K562 (cell line): ENCODE measurements around the gene GNAQ. TPM values are rescaled to one million over a fixed set of nuclear protein-coding genes. Genes with fewer than 3 reads are reported as not detected.

Experiments used
- BRD9 ChIP-seq: fragments of 450-650 bp; IDR thresholded peaks from 2 replicates; pipeline ENCODE4 v1.6.1; 2018; ENCODE audit warnings: low read depth; ENCODE audit not compliant: partially characterized antibody
- CBFA2T3 ChIP-seq: fragments of 450-650 bp; IDR thresholded peaks from 2 replicates; pipeline ENCODE4 v1.6.1; 2017
- CXXC5 ChIP-seq: fragments of 250-450 bp; sonication (Bioruptor Pico); IDR thresholded peaks from 2 replicates; pipeline ENCODE4 v1.8.0; 2022; ENCODE audit warnings: inconsistent platforms, mild to moderate bottlenecking, moderate library complexity
- GABPB1 ChIP-seq: sonication (generic); formaldehyde crosslinking; IDR thresholded peaks from 2 replicates; pipeline ENCODE4 v1.8.0; 2022; ENCODE audit warnings: mild to moderate bottlenecking, missing genetic modification reagents
- GATAD2A ChIP-seq: fragments of 450-650 bp; IDR thresholded peaks from 2 replicates; pipeline ENCODE4 v1.6.1; 2017
- MCM3 ChIP-seq: fragments of 450-650 bp; IDR thresholded peaks from 2 replicates; pipeline ENCODE4 v1.6.1; 2016
- OTX1 ChIP-seq: fragments of 450-650 bp; formaldehyde crosslinking; IDR thresholded peaks from 2 replicates; pipeline ENCODE4 v1.4.0; 2022; ENCODE audit warnings: mild to moderate bottlenecking
- RAD21 ChIP-seq, 2 experiments: fragments of 250-450 bp in 1 of 2; fragments of 450-650 bp in 1 of 2; sonication (Bioruptor Pico) in 1 of 2; formaldehyde crosslinking in 1 of 2; IDR thresholded peaks in 1 of 2; conservative IDR thresholded peaks in 1 of 2; 2 replicates each; pipeline versions ENCODE4 v1.4.0 to v1.8.0; 2020 to 2022; ENCODE audit warnings: mild to moderate bottlenecking in 2 of 2, moderate library complexity in 1 of 2
- SLC30A9 ChIP-seq: fragments of 250-450 bp; sonication (Bioruptor Pico); IDR thresholded peaks from 2 replicates; pipeline ENCODE4 v1.8.0; 2022; ENCODE audit warnings: mild to moderate bottlenecking, moderate library complexity
- SMAD1 ChIP-seq: fragments of 150-350 bp; IDR thresholded peaks from 2 replicates; pipeline ENCODE4 v1.6.1; 2014; ENCODE audit warnings: low read length, low read depth; ENCODE audit not compliant: partially characterized antibody
- SPI1 ChIP-seq: IDR thresholded peaks from 2 replicates; pipeline ENCODE4 v1.6.1; 2011; ENCODE audit warnings: low read depth, low read length, control low read depth, borderline replicate concordance
- ZNF785 ChIP-seq: fragments of 250-450 bp; sonication (Bioruptor Pico); IDR thresholded peaks from 2 replicates; pipeline ENCODE4 v1.4.0; 2020; ENCODE audit warnings: mild to moderate bottlenecking
- polyA plus RNA-seq, 8 experiments: library from polyadenylated mRNA; depleted of rRNA in 4 of 8; stranded (reverse) in 5 of 8; unstranded in 3 of 8; fragments of >200 nt; fragmentation: Nextera tagmentation in 2 of 8; fragmentation: Illumina TruSeq in 1 of 8; extraction: Ambion mirVana in 2 of 8; extraction: Trizol in 1 of 8; gene quantifications; 2 replicates each; pipeline versions ENCODE4 v1.2.1 to v1.2.3, GENCODE V29; 2011 to 2014; ENCODE audit warnings: inconsistent platforms in 1 of 8, missing spikeins in 1 of 8
- total RNA-seq, 7 experiments: library from RNA; depleted of rRNA in 6 of 7; stranded (reverse); fragments of >200 nt in 6 of 7; fragmentation: Illumina TruSeq in 2 of 7; extraction: Trizol in 2 of 7; gene quantifications; 2 replicates each; pipeline versions ENCODE4 v1.2.1 to v1.2.3, GENCODE V29; 2011 to 2021; ENCODE audit warnings: low replicate concordance in 1 of 7
- TF ChIP-seq, protein P1 (sequence below): fragments of 200-400 bp; formaldehyde crosslinking; IDR thresholded peaks from 2 replicates; pipeline ENCODE4 v1.6.1; 2017; ENCODE audit warnings: mild to moderate bottlenecking, low read depth, low read length, moderate library complexity
- TF ChIP-seq, protein P2 (sequence below): sonication (generic); formaldehyde crosslinking; IDR thresholded peaks from 2 replicates; pipeline ENCODE4 v1.4.0; 2020; ENCODE audit warnings: mild to moderate bottlenecking, missing genetic modification reagents
- TF ChIP-seq, protein P3 (sequence below): fragments of 450-650 bp; formaldehyde crosslinking; IDR thresholded peaks from 2 replicates; pipeline ENCODE4 v1.4.0; 2020; ENCODE audit warnings: mild to moderate bottlenecking, moderate library complexity
- TF ChIP-seq, protein P4 (sequence below): fragments of 450-650 bp; IDR thresholded peaks from 2 replicates; pipeline ENCODE4 v1.6.1; 2016; ENCODE audit warnings: antibody characterized with exemption
- TF ChIP-seq, protein P5 (sequence below), 2 experiments: IDR thresholded peaks in 1 of 2; conservative IDR thresholded peaks in 1 of 2; 2 replicates each; pipeline ENCODE4 v1.6.1; 2016; ENCODE audit warnings: low read depth in 2 of 2, mild to moderate bottlenecking in 1 of 2, missing compliant biosample characterization in 1 of 2, missing genetic modification characterization in 1 of 2, moderate library complexity in 1 of 2
- TF ChIP-seq, protein P6 (sequence below): fragments of 450-650 bp; conservative IDR thresholded peaks from 2 replicates; pipeline ENCODE4 v1.6.1; 2016; ENCODE audit warnings: missing genetic modification characterization, low read depth, mild to moderate bottlenecking, missing compliant biosample characterization, moderate library complexity

GNAQ gene
- total and polyA plus RNA-seq, 9 of the 15 experiments (the other 6 are each of a cell fraction or from before 2014, with no cell fraction given): 4.8 to 27.9 (median 17.5) TPM

DNA sequence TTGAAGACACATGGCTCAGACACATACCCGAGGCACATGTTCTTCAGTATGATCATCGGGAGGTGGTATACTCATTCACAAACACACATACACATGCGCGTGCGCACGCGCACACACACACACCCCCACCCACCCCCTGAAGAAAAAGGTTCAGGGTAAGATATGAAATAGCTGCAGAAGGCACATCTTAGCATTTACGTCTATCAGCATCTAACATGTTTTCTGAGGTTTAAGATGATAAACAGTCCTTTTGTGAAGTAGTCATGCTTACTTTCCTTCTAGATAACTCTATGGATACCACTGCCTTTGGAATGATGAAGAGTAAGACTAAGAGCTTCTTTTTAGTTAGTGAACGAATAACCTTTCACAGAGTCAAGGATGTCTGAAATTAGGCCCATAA lies 278.4 kb downstream of the GNAQ start (continued):
- TF ChIP-seq, protein P1, sequence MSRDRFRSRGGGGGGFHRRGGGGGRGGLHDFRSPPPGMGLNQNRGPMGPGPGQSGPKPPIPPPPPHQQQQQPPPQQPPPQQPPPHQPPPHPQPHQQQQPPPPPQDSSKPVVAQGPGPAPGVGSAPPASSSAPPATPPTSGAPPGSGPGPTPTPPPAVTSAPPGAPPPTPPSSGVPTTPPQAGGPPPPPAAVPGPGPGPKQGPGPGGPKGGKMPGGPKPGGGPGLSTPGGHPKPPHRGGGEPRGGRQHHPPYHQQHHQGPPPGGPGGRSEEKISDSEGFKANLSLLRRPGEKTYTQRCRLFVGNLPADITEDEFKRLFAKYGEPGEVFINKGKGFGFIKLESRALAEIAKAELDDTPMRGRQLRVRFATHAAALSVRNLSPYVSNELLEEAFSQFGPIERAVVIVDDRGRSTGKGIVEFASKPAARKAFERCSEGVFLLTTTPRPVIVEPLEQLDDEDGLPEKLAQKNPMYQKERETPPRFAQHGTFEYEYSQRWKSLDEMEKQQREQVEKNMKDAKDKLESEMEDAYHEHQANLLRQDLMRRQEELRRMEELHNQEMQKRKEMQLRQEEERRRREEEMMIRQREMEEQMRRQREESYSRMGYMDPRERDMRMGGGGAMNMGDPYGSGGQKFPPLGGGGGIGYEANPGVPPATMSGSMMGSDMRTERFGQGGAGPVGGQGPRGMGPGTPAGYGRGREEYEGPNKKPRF: no peak
- TF ChIP-seq GATAD2A (no peak), ZNF785 (CRISPR knock-in tag) (no peak), BRD9 (no peak), SMAD1 (no peak), OTX1 (CRISPR knock-in tag) (no peak), SPI1 (no peak), SLC30A9 (no peak), CBFA2T3 (peak; percentile 78), RAD21 (CRISPR knock-in tag; conservative IDR thresholded peaks at IDR 0.05 in 1 of 2, IDR thresholded peaks at IDR 0.05 in 1 of 2) (no peak), MCM3 (no peak), CXXC5 (CRISPR knock-in tag) (no peak), GABPB1 (CRISPR knock-in tag) (no peak)
- TF ChIP-seq, protein P2, sequence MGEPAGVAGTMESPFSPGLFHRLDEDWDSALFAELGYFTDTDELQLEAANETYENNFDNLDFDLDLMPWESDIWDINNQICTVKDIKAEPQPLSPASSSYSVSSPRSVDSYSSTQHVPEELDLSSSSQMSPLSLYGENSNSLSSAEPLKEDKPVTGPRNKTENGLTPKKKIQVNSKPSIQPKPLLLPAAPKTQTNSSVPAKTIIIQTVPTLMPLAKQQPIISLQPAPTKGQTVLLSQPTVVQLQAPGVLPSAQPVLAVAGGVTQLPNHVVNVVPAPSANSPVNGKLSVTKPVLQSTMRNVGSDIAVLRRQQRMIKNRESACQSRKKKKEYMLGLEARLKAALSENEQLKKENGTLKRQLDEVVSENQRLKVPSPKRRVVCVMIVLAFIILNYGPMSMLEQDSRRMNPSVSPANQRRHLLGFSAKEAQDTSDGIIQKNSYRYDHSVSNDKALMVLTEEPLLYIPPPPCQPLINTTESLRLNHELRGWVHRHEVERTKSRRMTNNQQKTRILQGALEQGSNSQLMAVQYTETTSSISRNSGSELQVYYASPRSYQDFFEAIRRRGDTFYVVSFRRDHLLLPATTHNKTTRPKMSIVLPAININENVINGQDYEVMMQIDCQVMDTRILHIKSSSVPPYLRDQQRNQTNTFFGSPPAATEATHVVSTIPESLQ: no peak
- TF ChIP-seq, protein P3, sequence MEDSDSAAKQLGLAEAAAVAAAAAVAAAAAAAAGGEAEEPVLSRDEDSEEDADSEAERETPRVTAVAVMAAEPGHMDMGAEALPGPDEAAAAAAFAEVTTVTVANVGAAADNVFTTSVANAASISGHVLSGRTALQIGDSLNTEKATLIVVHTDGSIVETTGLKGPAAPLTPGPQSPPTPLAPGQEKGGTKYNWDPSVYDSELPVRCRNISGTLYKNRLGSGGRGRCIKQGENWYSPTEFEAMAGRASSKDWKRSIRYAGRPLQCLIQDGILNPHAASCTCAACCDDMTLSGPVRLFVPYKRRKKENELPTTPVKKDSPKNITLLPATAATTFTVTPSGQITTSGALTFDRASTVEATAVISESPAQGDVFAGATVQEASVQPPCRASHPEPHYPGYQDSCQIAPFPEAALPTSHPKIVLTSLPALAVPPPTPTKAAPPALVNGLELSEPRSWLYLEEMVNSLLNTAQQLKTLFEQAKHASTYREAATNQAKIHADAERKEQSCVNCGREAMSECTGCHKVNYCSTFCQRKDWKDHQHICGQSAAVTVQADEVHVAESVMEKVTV (CRISPR knock-in tag): no peak
- TF ChIP-seq, protein P4, sequence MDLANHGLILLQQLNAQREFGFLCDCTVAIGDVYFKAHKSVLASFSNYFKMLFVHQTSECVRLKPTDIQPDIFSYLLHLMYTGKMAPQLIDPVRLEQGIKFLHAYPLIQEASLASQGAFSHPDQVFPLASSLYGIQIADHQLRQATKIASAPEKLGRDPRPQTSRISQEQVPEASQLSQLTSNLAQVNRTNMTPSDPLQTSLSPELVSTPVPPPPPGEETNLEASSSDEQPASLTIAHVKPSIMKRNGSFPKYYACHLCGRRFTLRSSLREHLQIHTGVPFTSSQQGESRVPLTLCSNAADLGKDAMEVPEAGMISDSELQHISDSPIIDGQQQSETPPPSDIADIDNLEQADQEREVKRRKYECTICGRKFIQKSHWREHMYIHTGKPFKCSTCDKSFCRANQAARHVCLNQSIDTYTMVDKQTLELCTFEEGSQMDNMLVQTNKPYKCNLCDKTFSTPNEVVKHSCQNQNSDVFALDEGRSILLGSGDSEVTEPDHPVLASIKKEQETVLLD: no peak
- TF ChIP-seq, protein P5, sequence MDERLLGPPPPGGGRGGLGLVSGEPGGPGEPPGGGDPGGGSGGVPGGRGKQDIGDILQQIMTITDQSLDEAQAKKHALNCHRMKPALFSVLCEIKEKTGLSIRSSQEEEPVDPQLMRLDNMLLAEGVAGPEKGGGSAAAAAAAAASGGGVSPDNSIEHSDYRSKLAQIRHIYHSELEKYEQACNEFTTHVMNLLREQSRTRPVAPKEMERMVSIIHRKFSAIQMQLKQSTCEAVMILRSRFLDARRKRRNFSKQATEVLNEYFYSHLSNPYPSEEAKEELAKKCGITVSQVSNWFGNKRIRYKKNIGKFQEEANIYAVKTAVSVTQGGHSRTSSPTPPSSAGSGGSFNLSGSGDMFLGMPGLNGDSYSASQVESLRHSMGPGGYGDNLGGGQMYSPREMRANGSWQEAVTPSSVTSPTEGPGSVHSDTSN (CRISPR knock-in tag; IDR thresholded peaks at IDR 0.05; ENCODE audit: low read depth): no peak
- TF ChIP-seq, protein P5 (tag; conservative IDR thresholded peaks at IDR 0.05; ENCODE audit: low read depth): 0 out of 2 replicates have a peak, but pooled peaks have one; percentile 22
- TF ChIP-seq, protein P6, sequence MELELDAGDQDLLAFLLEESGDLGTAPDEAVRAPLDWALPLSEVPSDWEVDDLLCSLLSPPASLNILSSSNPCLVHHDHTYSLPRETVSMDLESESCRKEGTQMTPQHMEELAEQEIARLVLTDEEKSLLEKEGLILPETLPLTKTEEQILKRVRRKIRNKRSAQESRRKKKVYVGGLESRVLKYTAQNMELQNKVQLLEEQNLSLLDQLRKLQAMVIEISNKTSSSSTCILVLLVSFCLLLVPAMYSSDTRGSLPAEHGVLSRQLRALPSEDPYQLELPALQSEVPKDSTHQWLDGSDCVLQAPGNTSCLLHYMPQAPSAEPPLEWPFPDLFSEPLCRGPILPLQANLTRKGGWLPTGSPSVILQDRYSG (tag): no peak
